GM21619 (cell line): ENCODE measurements around the gene ASMTL.

Source experiments
- ATAC-seq: cut with Tn5 transposase; IDR thresholded peaks from one replicate; pipeline ENCODE4 v1.9.1; 2021; ENCODE audit not compliant: unreplicated experiment

Gene ASMTL

GRCh38 chrX:1355131-1356046 lies 97.3 kb downstream of the ASMTL start:
- ATAC-seq, result no peak

GRCh38 chrX:1354036-1355019 lies 98.4 kb downstream of the ASMTL start:
- no peak for ATAC-seq
